Ovary (tissue), 3 donors: ENCODE results near the gene PABPC1L.

Source experiments
- EP300 ChIP-seq: sonication (generic); formaldehyde crosslinking; IDR thresholded peaks from one replicate; pipeline ENCODE4 v1.6.1; 2017; ENCODE audit warnings: antibody characterized with exemption
- POLR2A ChIP-seq: fragments of 450-650 bp; IDR thresholded peaks from one replicate; pipeline ENCODE4 v1.6.1; 2017; ENCODE audit warnings: antibody characterized with exemption, mild to moderate bottlenecking, moderate library complexity
- TF ChIP-seq, protein P1 (sequence below), 3 donors: fragments of 450-650 bp in 2 of 3; fragments of 200-600 bp in 1 of 3; IDR thresholded peaks; one replicate each; pipeline versions ENCODE4 v1.5.1 to v1.8.0; 2016 to 2022; ENCODE audit warnings: antibody characterized with exemption in 3 of 3, mild to moderate bottlenecking in 1 of 3
- donor health status: DM: no; HTN: no; CAD: no.

- TF ChIP-seq, protein P1, sequence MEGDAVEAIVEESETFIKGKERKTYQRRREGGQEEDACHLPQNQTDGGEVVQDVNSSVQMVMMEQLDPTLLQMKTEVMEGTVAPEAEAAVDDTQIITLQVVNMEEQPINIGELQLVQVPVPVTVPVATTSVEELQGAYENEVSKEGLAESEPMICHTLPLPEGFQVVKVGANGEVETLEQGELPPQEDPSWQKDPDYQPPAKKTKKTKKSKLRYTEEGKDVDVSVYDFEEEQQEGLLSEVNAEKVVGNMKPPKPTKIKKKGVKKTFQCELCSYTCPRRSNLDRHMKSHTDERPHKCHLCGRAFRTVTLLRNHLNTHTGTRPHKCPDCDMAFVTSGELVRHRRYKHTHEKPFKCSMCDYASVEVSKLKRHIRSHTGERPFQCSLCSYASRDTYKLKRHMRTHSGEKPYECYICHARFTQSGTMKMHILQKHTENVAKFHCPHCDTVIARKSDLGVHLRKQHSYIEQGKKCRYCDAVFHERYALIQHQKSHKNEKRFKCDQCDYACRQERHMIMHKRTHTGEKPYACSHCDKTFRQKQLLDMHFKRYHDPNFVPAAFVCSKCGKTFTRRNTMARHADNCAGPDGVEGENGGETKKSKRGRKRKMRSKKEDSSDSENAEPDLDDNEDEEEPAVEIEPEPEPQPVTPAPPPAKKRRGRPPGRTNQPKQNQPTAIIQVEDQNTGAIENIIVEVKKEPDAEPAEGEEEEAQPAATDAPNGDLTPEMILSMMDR (IDR thresholded peaks at IDR 0.05): no peak
- TF ChIP-seq EP300 (no peak), POLR2A (no peak)
These were observed 55.8 kb downstream of the PABPC1L start for GRCh38 chr20:44965651-44966029.
